Lower leg skin (tissue), 3 donors: ENCODE measurements around the gene NUDC.

ENCODE experiments used
- CTCF ChIP-seq, 3 donors: fragments of 450-650 bp; IDR thresholded peaks; one replicate each; pipeline ENCODE4 v1.5.1; 2016; ENCODE audit warnings: antibody characterized with exemption in 3 of 3, mild to moderate bottlenecking in 3 of 3, moderate library complexity in 2 of 3
- POLR2A ChIP-seq, 2 donors: fragments of 450-650 bp; IDR thresholded peaks; one replicate each; pipeline ENCODE4 v1.6.1; 2016 to 2017; ENCODE audit warnings: antibody characterized with exemption in 2 of 2, mild to moderate bottlenecking in 1 of 2, moderate library complexity in 1 of 2

- TF ChIP-seq CTCF (IDR thresholded peaks at IDR 0.05) = peak in 1 of 3 donors; percentile 8
- no peak for TF ChIP-seq POLR2A (IDR thresholded peaks at IDR 0.05)
These were observed 11.0 kb upstream of the NUDC start for GRCh38 chr1:26910343-26911160.
